Keratinocyte (primary cell): ENCODE results near the gene EVI5. TPM values are rescaled to one million over a fixed set of nuclear protein-coding genes. Genes with fewer than 3 reads are reported as not detected.

ENCODE experiments used
- DNase-seq: peaks from one replicate; pipeline ENCODE4 v3.0.0-alpha.2; 2011; ENCODE audit warnings: low read depth, missing footprints, low spot score
- FAIRE-seq: peaks from 2 replicates; lab custom pipeline; 2011; peaks lifted over from hg19 to GRCh38; lab: Jason Lieb, UNC
- H2AFZ ChIP-seq: 2 replicates; pipeline ENCODE4 v1.6.0; 2012; ENCODE audit warnings: low read length, control low read depth, inconsistent platforms; ENCODE audit not compliant: control insufficient read depth
- H3K27ac ChIP-seq: 2 replicates; pipeline ENCODE4 v1.5.1; 2011; ENCODE audit warnings: low read length; ENCODE audit not compliant: control insufficient read depth, insufficient read depth
- H3K27me3 ChIP-seq: 3 replicates; pipeline ENCODE4 v1.6.0; 2011; ENCODE audit warnings: low read length; ENCODE audit not compliant: control insufficient read depth, insufficient read depth; ENCODE audit errors: extremely low read depth
- H3K36me3 ChIP-seq, 2 experiments: 2 replicates in 1 of 2; 3 replicates in 1 of 2; pipeline ENCODE4 v1.5.1; 2011; ENCODE audit warnings: low read length in 2 of 2, mild to moderate bottlenecking in 1 of 2; ENCODE audit not compliant: control insufficient read depth in 2 of 2, insufficient read depth in 2 of 2; ENCODE audit errors: extremely low read depth in 1 of 2
- H3K4me1 ChIP-seq: 3 replicates; pipeline ENCODE4 v1.5.1; 2011; ENCODE audit warnings: low read length; ENCODE audit not compliant: control insufficient read depth, insufficient read depth; ENCODE audit errors: extremely low read depth
- H3K4me2 ChIP-seq: 3 replicates; pipeline ENCODE4 v1.6.0; 2011; ENCODE audit warnings: low read depth, low read length; ENCODE audit not compliant: control insufficient read depth, insufficient read depth; ENCODE audit errors: extremely low read depth
- H3K4me3 ChIP-seq, 3 experiments: fragments of 200-600 bp in 1 of 3; sonication (generic) in 1 of 3; 2 replicates in 2 of 3; 3 replicates in 1 of 3; pipeline ENCODE4 v1.5.1; 2011 to 2016; ENCODE audit warnings: low read length in 3 of 3, mild to moderate bottlenecking in 3 of 3, control low read depth in 2 of 3, inconsistent platforms in 1 of 3, low read depth in 1 of 3, mixed read lengths in 1 of 3, mixed run types in 1 of 3, moderate library complexity in 1 of 3; ENCODE audit not compliant: control insufficient read depth in 2 of 3, insufficient read depth in 2 of 3; ENCODE audit errors: extremely low read depth in 1 of 3
- H3K79me2 ChIP-seq: 2 replicates; pipeline ENCODE4 v1.6.0; 2012; ENCODE audit warnings: low read length; ENCODE audit not compliant: control insufficient read depth, insufficient read depth
- H3K9ac ChIP-seq: 3 replicates; pipeline ENCODE4 v1.6.0; 2011; ENCODE audit warnings: low read length; ENCODE audit not compliant: control insufficient read depth, insufficient read depth; ENCODE audit errors: extremely low read depth
- H3K9me1 ChIP-seq: 3 replicates; pipeline ENCODE4 v1.6.0; 2011; ENCODE audit warnings: low read length; ENCODE audit not compliant: control insufficient read depth, insufficient read depth; ENCODE audit errors: extremely low read depth
- H3K9me3 ChIP-seq: 2 replicates; pipeline ENCODE4 v1.5.1; 2012; ENCODE audit warnings: low read depth, low read length; ENCODE audit not compliant: control insufficient read depth
- H4K20me1 ChIP-seq: 3 replicates; pipeline ENCODE4 v1.6.0; 2011; ENCODE audit warnings: low read length; ENCODE audit not compliant: control insufficient read depth, insufficient read depth; ENCODE audit errors: extremely low read depth
- CTCF ChIP-seq, 3 experiments: IDR thresholded peaks in 1 of 3; conservative IDR thresholded peaks in 1 of 3; optimal IDR thresholded peaks in 1 of 3; 2 replicates in 2 of 3; 3 replicates in 1 of 3; pipeline versions ENCODE3 to v1.5.1; 2011; ENCODE audit warnings: low read length in 3 of 3, mild to moderate bottlenecking in 3 of 3, moderate library complexity in 2 of 3, control low read depth in 1 of 3, inconsistent platforms in 1 of 3; ENCODE audit not compliant: insufficient read depth in 2 of 3; ENCODE audit errors: extremely low read depth in 1 of 3
- EZH2 ChIP-seq: IDR thresholded peaks from one replicate; pipeline ENCODE4 v1.6.1; 2012; ENCODE audit warnings: inconsistent platforms, mild to moderate bottlenecking, low read length, moderate library complexity
- dilution Hi-C: fragments of 300-500 bp; cut with MboI; formaldehyde crosslinking; loops from one replicate; pipeline ENCODE4 v1.7.0; 2020; ENCODE audit warnings: low sequenced_read_pairs; ENCODE audit not compliant: extremely low pct_ligation_motif_present
- polyA plus RNA-seq, 5 experiments: library from polyadenylated mRNA; depleted of rRNA in 3 of 5; stranded (reverse) in 3 of 5; stranded (forward) in 1 of 5; unstranded in 1 of 5; fragments of >200 nt; gene quantifications; 1 replicate in 1 of 5; 2 replicates in 3 of 5; 3 replicates in 1 of 5; pipeline versions ENCODE4 v1.2.1 to v1.2.3, GENCODE V29; 2011 to 2012; ENCODE audit warnings: missing spikeins in 2 of 5, low read depth in 1 of 5, low replicate concordance in 1 of 5

EVI5 gene
- polyA plus RNA-seq, 1 donor (not counting 4 experiments of a cell fraction or from before 2014, with no cell fraction given) = 23.2 TPM

GRCh38 chr1:92544756-92545165 is 240.1 kb downstream of the EVI5 start:
- Histone ChIP-seq H3K4me2 (no peak overlapping the region), H3K9ac (no peak overlapping the region), H3K4me1 (no peaks in the 10 kb centered on the region), H3K27me3 (no peaks in the 10 kb centered on the region), H3K36me3 (no peaks in the 10 kb centered on the region), H3K9me3 (no peaks in the 10 kb centered on the region), H3K4me3 (no peak overlapping the region), H4K20me1 (no peaks in the 10 kb centered on the region), H3K79me2 (no peaks in the 10 kb centered on the region), H3K9me1 (no peaks in the 10 kb centered on the region), H3K27ac (no peak overlapping the region), H2AFZ (no peak overlapping the region)
- no peak for DNase-seq
- TF ChIP-seq CTCF (optimal IDR thresholded peaks at IDR 0.05 in 1 of 3, IDR thresholded peaks at IDR 0.05 in 1 of 3, conservative IDR thresholded peaks at IDR 0.05 in 1 of 3; ENCODE audit: extremely low read depth in 1 of 3, insufficient read depth in 2 of 3, low read length in 3 of 3) = no peak
- FAIRE-seq = no peak
- dilution Hi-C loops = no loop called here

- no peaks in the 10 kb centered on the region for H3K27me3 ChIP-seq
- no peak overlapping the region for H3K9ac ChIP-seq
- DNase-seq (no peak), FAIRE-seq (no peak)
- no peak overlapping the region for H2AFZ ChIP-seq
- H3K9me1 ChIP-seq = no peaks in the 10 kb centered on the region
- dilution Hi-C loops = no loop called here
- no peaks in the 10 kb centered on the region for H4K20me1 ChIP-seq
- H3K27ac ChIP-seq = no peak overlapping the region
- no peak for TF ChIP-seq CTCF (optimal IDR thresholded peaks at IDR 0.05 in 1 of 3, IDR thresholded peaks at IDR 0.05 in 1 of 3, conservative IDR thresholded peaks at IDR 0.05 in 1 of 3; ENCODE audit: extremely low read depth in 1 of 3, insufficient read depth in 2 of 3, low read length in 3 of 3)
- no peak for TF ChIP-seq EZH2
- no peaks in the 10 kb centered on the region for H3K79me2 ChIP-seq
- no peak overlapping the region for H3K4me2 ChIP-seq
- H3K36me3 ChIP-seq = no peaks in the 10 kb centered on the region
- H3K4me3 ChIP-seq = no peak overlapping the region
- no peaks in the 10 kb centered on the region for H3K4me1 ChIP-seq
- no peaks in the 10 kb centered on the region for H3K9me3 ChIP-seq
These were observed 241.5 kb downstream of the EVI5 start for GRCh38 chr1:92543131-92544055.
